HG02759 (cell line): ENCODE results near the gene GLTP.
A peak's percentile ranks its signal among the peaks of the same experiment; 100 is the strongest.
"Not testable (repeated sequence)": the region's sequence is repeated elsewhere in the genome, so short reads cannot be mapped to it uniquely, and the experiment has no call there.

Source experiments
- ATAC-seq: cut with Tn5 transposase; IDR thresholded peaks from one replicate; pipeline ENCODE4 v1.9.1; 2021; ENCODE audit warnings: mild to moderate bottlenecking, moderate library complexity; ENCODE audit not compliant: unreplicated experiment

Gene GLTP

DNA sequence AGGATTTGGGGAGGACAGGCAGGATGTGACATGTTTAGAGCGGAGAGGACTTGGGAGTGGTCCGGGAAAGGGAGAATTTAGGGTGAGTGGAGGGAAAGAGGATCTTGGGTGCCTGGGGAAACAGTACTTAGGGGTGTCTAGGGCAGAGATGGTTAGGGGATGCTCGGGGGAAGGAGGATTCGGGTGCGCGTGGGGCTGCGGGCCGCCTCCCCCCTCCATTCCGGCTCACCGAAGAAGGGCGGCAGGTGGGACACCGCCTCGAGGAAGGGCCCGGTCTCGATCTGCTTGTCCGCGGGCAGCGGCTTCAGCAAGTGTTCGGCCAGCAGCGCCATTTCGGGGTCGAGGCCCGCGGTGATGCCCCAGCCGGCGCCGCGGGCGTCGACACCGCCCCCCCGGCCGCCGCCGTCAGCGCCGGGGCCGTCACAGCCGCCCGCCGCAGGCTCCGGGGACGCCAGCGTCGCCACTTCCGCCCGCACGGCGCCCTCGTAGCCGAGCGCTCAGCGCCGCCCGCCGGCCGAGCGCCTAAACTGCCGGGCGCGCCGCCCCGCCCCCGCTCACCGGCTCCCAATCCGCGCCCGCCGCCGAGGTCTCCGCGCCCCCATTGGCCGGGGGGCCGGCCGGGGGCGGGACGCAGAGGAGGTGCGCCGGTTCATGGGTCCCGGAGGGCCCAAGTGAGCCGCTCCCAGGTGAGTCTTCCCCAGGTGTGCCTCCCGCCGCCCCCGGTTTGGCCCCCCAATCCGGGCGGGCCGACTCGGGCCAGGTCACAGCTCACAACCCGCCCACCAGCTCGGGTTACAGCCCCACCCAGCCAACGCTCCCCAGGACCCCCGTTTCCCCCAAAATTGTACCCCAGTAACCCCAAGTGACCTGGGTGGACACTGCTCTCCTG lies at the start of gene GLTP:
Gene GLTP, minus strand, starts transcription at position 499 of the 889 bp plus-strand sequence. Its CDS starts 167 bp downstream, at position 332.
- peak; percentile 95 for ATAC-seq

DNA sequence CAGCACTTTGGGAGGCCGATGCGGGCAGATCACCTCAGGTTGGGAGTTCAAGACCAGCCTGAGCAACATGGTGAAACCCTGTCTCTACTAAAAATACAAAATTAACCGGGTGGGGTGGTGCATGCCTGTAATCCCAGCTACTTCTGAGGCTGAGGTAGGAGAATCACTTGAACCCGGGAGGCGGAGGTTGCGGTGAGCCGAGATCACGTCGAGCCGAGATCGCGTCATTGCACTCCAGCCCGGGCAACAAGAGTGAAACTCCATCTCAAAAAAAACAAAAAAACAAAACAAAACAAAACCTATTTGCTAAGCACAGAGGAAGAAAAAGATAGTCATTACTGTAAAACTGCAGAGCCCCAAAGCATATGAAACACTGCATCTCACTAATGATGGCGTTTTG lies 49.0 kb upstream of the GLTP start:
- ATAC-seq: not testable (repeated sequence)

DNA sequence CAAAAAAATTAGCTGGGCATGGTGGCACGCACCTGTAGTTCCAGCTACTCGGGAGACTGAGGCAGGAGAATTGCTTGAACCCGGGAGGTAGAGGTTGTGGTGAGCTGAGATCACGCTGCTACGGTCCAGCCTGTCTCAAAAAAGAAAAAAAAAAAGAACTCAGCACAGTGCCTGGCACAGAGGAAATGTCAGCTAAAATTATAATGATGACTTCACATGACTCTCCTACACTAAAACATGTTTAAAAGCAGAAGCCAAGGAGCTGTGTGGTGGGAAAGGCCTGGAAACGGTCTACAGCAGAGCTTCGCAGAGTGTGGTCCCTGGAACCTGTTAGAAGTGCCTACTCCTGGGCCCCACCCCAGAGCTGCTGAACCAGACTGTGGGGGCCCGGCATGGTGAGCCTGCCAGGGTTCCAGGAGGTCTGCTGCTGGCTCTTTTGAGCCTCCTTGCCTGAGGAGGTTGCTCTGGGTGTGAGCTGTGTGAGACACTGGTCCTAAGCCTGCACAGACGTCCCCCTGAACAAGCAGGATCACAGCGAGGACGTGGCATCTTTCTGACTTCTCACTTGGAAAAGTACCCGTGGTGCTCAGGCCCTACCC lies 47.8 kb upstream of the GLTP start:
- no peak for ATAC-seq

DNA sequence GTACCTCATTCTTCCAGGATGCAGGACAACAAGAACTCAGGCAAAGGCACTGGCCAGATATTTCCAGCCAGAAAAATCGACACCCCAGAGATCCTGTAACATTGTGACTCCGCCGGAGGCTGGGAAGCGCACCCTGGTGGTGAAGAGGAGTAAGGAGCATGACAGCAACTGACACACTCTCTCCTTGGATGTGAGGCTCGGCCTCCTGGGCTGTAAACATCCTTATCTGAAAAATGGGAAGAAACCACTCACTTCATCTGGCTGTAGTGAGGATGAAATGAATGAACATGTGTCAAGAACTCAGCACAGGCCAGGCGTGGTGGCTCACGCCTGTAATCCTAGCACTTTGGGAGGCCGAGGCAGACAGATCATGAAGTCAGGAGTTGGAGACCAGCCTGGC lies 47.3 kb upstream of the GLTP start:
- no peak for ATAC-seq

DNA sequence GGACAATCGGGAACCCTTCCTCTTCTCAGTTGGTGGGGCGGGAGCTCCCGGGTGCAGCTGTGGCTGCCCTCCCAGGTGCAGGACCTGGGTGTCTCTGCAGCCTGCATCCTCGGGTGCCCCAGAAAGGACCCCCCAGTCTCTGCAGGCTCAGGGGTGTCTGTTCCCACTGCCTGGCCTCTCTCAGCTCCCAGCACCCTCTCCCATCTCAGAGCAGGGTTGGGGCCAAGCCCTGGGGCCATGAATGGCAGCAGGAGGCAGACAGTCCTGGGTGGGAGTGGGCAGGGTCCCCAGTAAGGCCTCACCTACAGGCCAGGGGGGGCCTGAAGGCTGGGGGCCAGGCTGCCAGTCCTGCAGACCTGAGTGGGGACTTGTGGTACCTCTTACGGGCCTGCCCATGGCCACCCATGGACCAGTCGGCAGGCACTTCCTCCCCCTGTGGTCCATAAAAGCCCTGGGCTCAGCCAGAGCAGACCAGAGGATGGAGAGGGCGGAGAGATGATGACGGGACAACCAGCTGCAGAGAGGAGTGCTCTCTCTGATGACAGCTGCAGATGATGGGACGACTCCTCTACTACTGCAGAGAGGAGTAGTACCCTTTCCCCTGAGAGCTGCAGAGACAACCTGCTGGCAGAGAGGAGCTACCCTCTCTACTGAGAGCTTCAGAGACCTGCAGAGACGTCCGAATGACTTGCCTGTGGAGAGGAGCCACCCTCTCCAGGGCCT lies 46.3 kb upstream of the GLTP start:
- no peak for ATAC-seq

DNA sequence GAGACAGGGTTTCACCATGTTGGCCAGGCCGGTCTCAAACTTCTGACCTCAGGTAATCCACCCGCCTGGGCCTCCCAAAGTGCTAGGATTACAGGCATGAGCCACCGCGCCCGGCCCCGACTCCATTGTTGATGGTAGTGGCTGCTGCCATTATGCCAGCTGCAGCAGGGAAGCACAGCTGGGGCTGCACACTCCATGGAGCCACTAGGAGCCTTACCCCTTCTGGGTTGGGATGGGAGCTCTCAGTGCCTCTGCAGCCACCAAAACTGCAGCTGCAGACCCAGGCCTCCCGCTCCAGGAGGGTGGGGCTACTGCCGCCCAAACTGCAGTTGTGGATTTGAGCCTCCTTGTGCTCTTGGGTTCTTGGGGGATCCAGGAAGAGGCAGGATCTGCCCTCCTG lies 45.7 kb upstream of the GLTP start:
- no peak for ATAC-seq

GRCh38 chr12:109925185-109925840 lies 45.0 kb upstream of the GLTP start:
- no peak for ATAC-seq

DNA sequence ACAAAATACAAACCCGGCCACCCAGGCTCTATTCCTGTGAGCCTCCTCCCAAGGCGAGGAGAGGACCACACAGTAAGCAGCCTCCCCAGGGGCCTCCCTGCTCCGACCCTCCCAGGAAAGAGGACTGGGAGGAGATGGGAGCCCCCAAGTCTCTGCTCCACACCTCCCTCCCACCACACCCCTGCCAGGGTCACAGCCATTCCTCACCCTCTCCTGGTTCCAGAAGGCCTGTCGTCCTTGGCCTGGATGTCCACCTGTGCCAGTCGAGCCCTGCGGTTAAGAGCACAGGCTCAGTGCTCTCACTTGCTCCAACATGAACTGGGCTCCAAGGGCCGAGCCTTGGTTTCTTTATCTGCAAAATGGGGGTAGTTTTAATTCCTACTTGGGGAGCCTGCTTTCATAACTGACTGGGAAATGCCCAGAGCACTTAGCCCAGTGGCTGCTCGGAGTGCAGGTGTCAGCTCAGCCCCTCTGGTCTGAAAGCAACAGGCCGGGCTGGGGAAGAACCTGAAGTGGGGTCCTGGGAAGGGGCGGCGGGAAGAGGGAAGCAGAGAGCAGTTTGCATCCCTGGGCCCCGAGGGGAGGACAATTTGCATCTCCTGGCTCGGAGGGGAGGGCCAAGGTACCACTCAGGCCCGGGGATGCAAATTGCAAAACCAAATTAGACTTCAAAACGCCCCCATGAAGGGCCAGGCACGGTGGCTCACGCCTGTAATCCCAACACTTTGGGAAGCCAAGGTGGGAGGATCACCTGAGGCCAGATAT lies 43.3 kb upstream of the GLTP start:
- ATAC-seq: no peak

DNA sequence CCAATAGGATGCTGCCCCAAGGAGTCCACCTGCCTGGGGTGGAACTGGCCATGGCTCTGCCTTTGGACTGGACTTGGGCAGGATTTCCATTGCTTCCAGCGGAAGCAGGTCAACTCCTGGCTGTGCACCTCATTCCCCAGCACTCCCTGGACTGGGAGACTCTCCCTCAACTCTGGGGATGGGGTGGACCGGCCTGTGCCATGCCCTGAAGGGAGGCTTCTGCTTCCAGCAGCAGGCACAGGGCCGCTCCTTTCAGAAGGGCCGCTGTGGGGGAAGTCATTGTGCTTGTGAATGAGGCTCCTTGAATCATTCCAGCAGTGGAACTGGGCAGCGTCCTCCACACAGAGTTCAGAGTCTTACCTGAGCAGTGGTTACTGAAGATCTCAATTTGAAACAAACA lies 42.7 kb upstream of the GLTP start:
- no peak for ATAC-seq

GRCh38 chr12:109921982-109922381 lies 41.6 kb upstream of the GLTP start:
- ATAC-seq: no peak

GRCh38 chr12:109920261-109920780 lies 40.0 kb upstream of the GLTP start:
- ATAC-seq: no peak

DNA sequence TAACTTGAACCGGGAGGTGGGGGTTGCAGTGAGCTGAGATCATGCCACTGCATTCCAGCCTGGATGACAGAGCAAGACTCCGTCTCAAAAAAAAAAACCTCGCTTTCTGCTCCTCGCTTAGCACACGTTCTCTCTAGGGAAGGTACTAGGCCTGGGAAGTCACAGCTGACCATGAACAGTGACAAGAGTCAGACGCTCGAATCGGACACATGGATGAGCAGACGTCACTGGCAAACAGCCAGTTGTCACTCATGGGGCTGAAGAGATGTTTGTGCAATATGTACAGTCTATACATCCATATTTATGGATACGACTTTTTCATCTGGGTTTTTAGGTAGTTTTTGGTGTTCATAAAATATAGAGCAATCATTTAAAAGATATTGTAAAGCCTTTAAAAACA lies 39.1 kb upstream of the GLTP start:
- no peak for ATAC-seq

- ATAC-seq: no peak
These were observed 35.7 kb upstream of the GLTP start for GRCh38 chr12:109916045-109916444.

- ATAC-seq: no peak
These were observed 35.1 kb upstream of the GLTP start for GRCh38 chr12:109915171-109916040.

- ATAC-seq: no peak
These were observed 34.1 kb upstream of the GLTP start for GRCh38 chr12:109914461-109914860.

- no peak for ATAC-seq
These were observed 32.5 kb upstream of the GLTP start for GRCh38 chr12:109912855-109913321.

GRCh38 chr12:109910969-109911348 lies 30.6 kb upstream of the GLTP start:
- no peak for ATAC-seq

DNA sequence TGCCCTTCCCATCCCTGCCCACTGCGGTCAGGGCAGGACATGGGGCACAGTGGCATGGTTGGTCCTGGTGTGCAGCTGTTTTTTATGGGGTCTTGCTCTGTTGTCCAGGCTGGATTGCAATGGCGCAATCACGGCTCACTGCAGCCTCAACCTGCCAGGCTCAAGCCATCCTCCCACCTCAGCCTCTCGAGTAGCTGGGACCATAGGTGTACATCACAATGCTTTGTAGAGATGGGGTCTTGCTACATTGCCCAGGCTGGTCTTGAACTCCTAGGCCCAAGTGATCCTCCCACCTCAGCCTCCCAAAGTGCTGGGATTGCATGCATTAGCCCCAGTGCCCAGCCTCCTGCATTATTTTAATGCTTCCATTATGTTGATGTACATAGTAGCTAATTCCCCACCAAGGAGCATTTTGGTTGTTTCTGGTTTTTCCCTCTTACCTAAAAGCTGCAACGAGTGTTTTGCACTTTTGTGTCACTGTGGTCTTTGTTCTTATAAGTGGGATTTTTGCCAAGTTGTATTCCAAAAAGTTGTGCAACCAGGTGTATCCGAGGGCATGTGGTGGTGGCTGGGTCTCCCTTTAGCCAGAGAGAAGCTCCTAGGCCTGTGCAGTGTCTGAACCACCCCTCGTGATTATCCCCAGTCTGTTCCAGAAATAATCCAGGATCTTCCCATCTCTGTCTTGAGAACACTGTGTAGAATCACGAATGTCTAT lies 30.1 kb upstream of the GLTP start:
- ATAC-seq: no peak

DNA sequence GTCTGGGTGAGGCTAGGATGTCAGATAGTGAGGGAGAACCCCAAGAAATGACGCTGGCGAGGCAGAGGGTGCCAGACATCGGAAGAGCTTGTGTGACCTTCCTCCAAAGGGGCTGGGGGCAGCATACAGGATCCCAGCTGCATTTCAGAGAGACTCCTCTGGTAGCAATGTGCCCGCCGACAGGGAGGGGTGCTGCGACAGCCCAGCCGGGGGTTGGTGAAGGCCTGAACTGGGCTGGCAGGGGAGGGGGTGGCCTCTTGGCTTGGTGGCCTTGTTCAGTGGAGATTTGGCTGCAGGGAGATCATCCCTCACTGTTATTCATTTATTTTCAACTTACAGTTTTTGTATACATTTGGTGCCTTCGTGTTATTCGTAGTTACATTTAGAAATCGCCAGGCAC lies 25.0 kb upstream of the GLTP start:
- ATAC-seq: no peak
